RCC 7860 (cell line): ENCODE results near the gene OSBPL10.

Experiments used
- DNase-seq: peaks from one replicate; pipeline ENCODE4 v3.0.0-alpha.2; 2015; ENCODE audit warnings: low spot score
- FAIRE-seq: peaks from 2 replicates; lab custom pipeline; 2012; peaks lifted over from hg19 to GRCh38; lab: Jason Lieb, UNC

The OSBPL10 gene

GRCh38 chr3:31828007-31828406 lies 153.1 kb downstream of the OSBPL10 start:
- DNase-seq = no peak
- no peak for FAIRE-seq

GRCh38 chr3:31823184-31823583 lies 157.9 kb downstream of the OSBPL10 start:
- no peak for DNase-seq
- FAIRE-seq = no peak

- DNase-seq = no peak
- FAIRE-seq = no peak
Observed at GRCh38 chr3:31821118-31821517, 159.9 kb downstream of the OSBPL10 start.

- no peak for FAIRE-seq
- DNase-seq = no peak
Observed at GRCh38 chr3:31819441-31819840, 161.6 kb downstream of the OSBPL10 start.

- DNase-seq (no peak), FAIRE-seq (no peak)
Observed at GRCh38 chr3:31817411-31817966, 163.6 kb downstream of the OSBPL10 start.

GRCh38 chr3:31815631-31816440 lies 165.2 kb downstream of the OSBPL10 start:
- DNase-seq = no peak
- no peak for FAIRE-seq

- DNase-seq (no peak), FAIRE-seq (no peak)
Observed at GRCh38 chr3:31815006-31815405, 166.1 kb downstream of the OSBPL10 start.

GRCh38 chr3:31813686-31814085 lies 167.4 kb downstream of the OSBPL10 start:
- no peak for DNase-seq
- no peak for FAIRE-seq

GRCh38 chr3:31813197-31813596 lies 167.9 kb downstream of the OSBPL10 start:
- DNase-seq = no peak
- FAIRE-seq = no peak

GRCh38 chr3:31810991-31811433 lies 170.1 kb downstream of the OSBPL10 start:
- DNase-seq = no peak
- FAIRE-seq = no peak

GRCh38 chr3:31808143-31808720 lies 172.8 kb downstream of the OSBPL10 start:
- FAIRE-seq (no peak), DNase-seq (no peak)

- FAIRE-seq = no peak
- DNase-seq = no peak
Observed at GRCh38 chr3:31804251-31805051, 176.6 kb downstream of the OSBPL10 start.

GRCh38 chr3:31802981-31803740 lies 177.9 kb downstream of the OSBPL10 start:
- FAIRE-seq = no peak

GRCh38 chr3:31800436-31800835 lies 180.6 kb downstream of the OSBPL10 start:
- DNase-seq (no peak), FAIRE-seq (no peak)

More at GRCh38 chr3:31802981-31803740, 177.9 kb downstream of the OSBPL10 start:
- no peak for DNase-seq

- DNase-seq = no peak
- FAIRE-seq = no peak
Observed at GRCh38 chr3:31798840-31799239, 182.2 kb downstream of the OSBPL10 start.

GRCh38 chr3:31793821-31794220 lies 187.2 kb downstream of the OSBPL10 start:
- DNase-seq (no peak), FAIRE-seq (no peak)

GRCh38 chr3:31791090-31791430 lies 190.0 kb downstream of the OSBPL10 start:
- FAIRE-seq (no peak), DNase-seq (no peak)

- FAIRE-seq = no peak
Observed at GRCh38 chr3:31790193-31791089, 190.6 kb downstream of the OSBPL10 start.

GRCh38 chr3:31789429-31789828 lies 191.6 kb downstream of the OSBPL10 start:
- FAIRE-seq (no peak), DNase-seq (no peak)

More at GRCh38 chr3:31790193-31791089, 190.6 kb downstream of the OSBPL10 start:
- no peak for DNase-seq

GRCh38 chr3:31785734-31786133 lies 195.3 kb downstream of the OSBPL10 start:
- FAIRE-seq = no peak
- DNase-seq = no peak
